A204.1 (cell line): ENCODE measurements around the gene ANKRD44.

Experiments
- FAIRE-seq: peaks from 2 replicates; lab custom pipeline; 2012; peaks lifted over from hg19 to GRCh38; lab: Jason Lieb, UNC

Gene ANKRD44

GRCh38 chr2:197322143-197322542 lies 11.6 kb upstream of the ANKRD44 start:
- no peak for FAIRE-seq

- FAIRE-seq, result no peak
Measured at GRCh38 chr2:197315371-197315770, 4.8 kb upstream of the ANKRD44 start.

- no peak for FAIRE-seq
Measured at GRCh38 chr2:197312186-197312585, 1.6 kb upstream of the ANKRD44 start.

GRCh38 chr2:197311421-197312033 lies 947 bp upstream of the ANKRD44 start:
- FAIRE-seq, result no peak

GRCh38 chr2:197310987-197311420 lies 424 bp upstream of the ANKRD44 start:
- no peak for FAIRE-seq

- no peak for FAIRE-seq
Measured at GRCh38 chr2:197309691-197310231, 819 bp downstream of the ANKRD44 start.

GRCh38 chr2:197308996-197309690 lies 1.4 kb downstream of the ANKRD44 start:
- FAIRE-seq, result no peak

GRCh38 chr2:197308585-197308984 lies 2.0 kb downstream of the ANKRD44 start:
- no peak for FAIRE-seq

GRCh38 chr2:197307933-197308521 lies 2.6 kb downstream of the ANKRD44 start:
- FAIRE-seq, result no peak

GRCh38 chr2:197307236-197307932 lies 3.2 kb downstream of the ANKRD44 start:
- no peak for FAIRE-seq

GRCh38 chr2:197306696-197307040 lies 3.9 kb downstream of the ANKRD44 start:
- FAIRE-seq, result no peak

- no peak for FAIRE-seq
Measured at GRCh38 chr2:197306024-197306695, 4.4 kb downstream of the ANKRD44 start.

GRCh38 chr2:197304556-197305011 lies 6.0 kb downstream of the ANKRD44 start:
- FAIRE-seq, result no peak

- FAIRE-seq, result no peak
Measured at GRCh38 chr2:197300139-197300538, 10.4 kb downstream of the ANKRD44 start.

- FAIRE-seq, result no peak
Measured at GRCh38 chr2:197298609-197299008, 12.0 kb downstream of the ANKRD44 start.

- no peak for FAIRE-seq
Measured at GRCh38 chr2:197297772-197298318, 12.7 kb downstream of the ANKRD44 start.

- no peak for FAIRE-seq
Measured at GRCh38 chr2:197297266-197297665, 13.3 kb downstream of the ANKRD44 start.

- FAIRE-seq, result peak; percentile 23
Measured at GRCh38 chr2:197296835-197297234, 13.7 kb downstream of the ANKRD44 start.

GRCh38 chr2:197294260-197294659 lies 16.3 kb downstream of the ANKRD44 start:
- FAIRE-seq, result no peak

- no peak for FAIRE-seq
Measured at GRCh38 chr2:197293252-197294007, 17.1 kb downstream of the ANKRD44 start.

GRCh38 chr2:197292619-197293018 lies 18.0 kb downstream of the ANKRD44 start:
- FAIRE-seq, result no peak
